GM12875 (cell line): ENCODE results near the gene MLKL.

Source experiments
- H3K4me3 ChIP-seq: one replicate; pipeline ENCODE4 v1.5.1; 2011; ENCODE audit warnings: low read depth, low read length, control low read depth
- CTCF ChIP-seq: IDR thresholded peaks from 2 replicates; pipeline ENCODE4 v1.5.1; 2011; ENCODE audit warnings: low read depth, mild to moderate bottlenecking, control low read depth, inconsistent platforms, low read length, moderate library complexity, borderline replicate concordance; ENCODE audit not compliant: insufficient read depth

MLKL gene

GRCh38 chr16:74738113-74738541, 37.5 kb upstream of the MLKL start:
- no peak for TF ChIP-seq CTCF
- H3K4me3 ChIP-seq = no peak overlapping the region

- no peak for TF ChIP-seq CTCF
- H3K4me3 ChIP-seq = no peak overlapping the region
These were observed 36.9 kb upstream of the MLKL start for GRCh38 chr16:74737521-74737920.

GRCh38 chr16:74736531-74737157, 36.0 kb upstream of the MLKL start:
- no peak overlapping the region for H3K4me3 ChIP-seq
- no peak for TF ChIP-seq CTCF

GRCh38 chr16:74735554-74735953, 34.9 kb upstream of the MLKL start:
- H3K4me3 ChIP-seq = no peak overlapping the region
- no peak for TF ChIP-seq CTCF

- TF ChIP-seq CTCF = no peak
- H3K4me3 ChIP-seq = no peak overlapping the region
These were observed 34.4 kb upstream of the MLKL start for GRCh38 chr16:74735162-74735452.

GRCh38 chr16:74734361-74735161, 33.9 kb upstream of the MLKL start:
- H3K4me3 ChIP-seq = no peak overlapping the region
- TF ChIP-seq CTCF = no peak
